Activated T-helper 9 cell treated with anti-CD3 and anti-CD28 coated beads, Interleukin-2, amount 50 U/mL, for 16 hours (primary cell): ENCODE measurements around the gene ZNF362.
"Not testable (repeated sequence)": the region's sequence is repeated elsewhere in the genome, so short reads cannot be mapped to it uniquely, and the experiment has no call there.

Experiments
- DNase-seq: peaks from one replicate; pipeline ENCODE4 v3.0.0-alpha.2; 2020; ENCODE audit warnings: low read depth

The ZNF362 gene

GRCh38 chr1:33256471-33257206 is at the start of gene ZNF362:
Gene ZNF362 (plus strand): TSS chr1:33256492. CDS start chr1:33270575, 14,083 bp downstream.
- peak; percentile 55 for DNase-seq

- DNase-seq, result no peak
These were observed 44.3 kb upstream of the ZNF362 start for GRCh38 chr1:33211972-33212371.

GRCh38 chr1:33219886-33220661 is 36.2 kb upstream of the ZNF362 start:
- DNase-seq, result no peak

GRCh38 chr1:33220676-33221384 is 35.5 kb upstream of the ZNF362 start:
- no peak for DNase-seq

GRCh38 chr1:33221385-33221758 is 34.9 kb upstream of the ZNF362 start:
- no peak for DNase-seq

GRCh38 chr1:33222381-33222780 is 33.9 kb upstream of the ZNF362 start:
- no peak for DNase-seq

- DNase-seq, result no peak
These were observed 32.1 kb upstream of the ZNF362 start for GRCh38 chr1:33224166-33224707.

GRCh38 chr1:33225586-33225985 is 30.7 kb upstream of the ZNF362 start:
- no peak for DNase-seq

GRCh38 chr1:33228935-33229487 is 27.3 kb upstream of the ZNF362 start:
- no peak for DNase-seq

- DNase-seq, result no peak
These were observed 25.1 kb upstream of the ZNF362 start for GRCh38 chr1:33231166-33231565.

- DNase-seq, result no peak
These were observed 23.6 kb upstream of the ZNF362 start for GRCh38 chr1:33232716-33233115.

GRCh38 chr1:33234131-33234530 is 22.2 kb upstream of the ZNF362 start:
- no peak for DNase-seq

GRCh38 chr1:33234588-33234990 is 21.7 kb upstream of the ZNF362 start:
- DNase-seq, result no peak

GRCh38 chr1:33235521-33235920 is 20.8 kb upstream of the ZNF362 start:
- DNase-seq, result no peak

- DNase-seq, result no peak
These were observed 19.8 kb upstream of the ZNF362 start for GRCh38 chr1:33236498-33236897.

- no peak for DNase-seq
These were observed 18.7 kb upstream of the ZNF362 start for GRCh38 chr1:33237579-33237978.

GRCh38 chr1:33238194-33238724 is 18.0 kb upstream of the ZNF362 start:
- DNase-seq, result not testable (repeated sequence)

GRCh38 chr1:33239410-33239809 is 16.9 kb upstream of the ZNF362 start:
- not testable (repeated sequence) for DNase-seq

GRCh38 chr1:33241866-33242265 is 14.4 kb upstream of the ZNF362 start:
- no peak for DNase-seq

GRCh38 chr1:33242652-33243051 is 13.6 kb upstream of the ZNF362 start:
- DNase-seq, result no peak

GRCh38 chr1:33244143-33244808 is 12.0 kb upstream of the ZNF362 start:
- DNase-seq, result no peak
